Prostate gland (tissue), 2 donors: Measurements from ENCODE around the gene RPS6KC1. TPM values are rescaled to one million over a fixed set of nuclear protein-coding genes. Genes with fewer than 3 reads are reported as not detected.

Source experiments
- DNase-seq: peaks from one replicate; pipeline ENCODE4 v3.0.0-alpha.2; 2019; ENCODE audit warnings: low spot score
- H3K27ac ChIP-seq, 2 donors: fragments of 200-600 bp; sonication (generic); 2 replicates each; pipeline ENCODE4 v1.5.1; 2017 to 2019
- H3K27me3 ChIP-seq: fragments of 200-600 bp; sonication (generic); replicated peaks from 2 replicates; pipeline ENCODE4 v1.5.1; 2019; ENCODE audit not compliant: insufficient read depth
- H3K36me3 ChIP-seq, 2 donors: fragments of 200-600 bp; sonication (generic); 1 replicate in 1 of 2; 2 replicates in 1 of 2; pipeline versions ENCODE4 v1.5.1 to v1.8.1; 2017 to 2019
- H3K4me1 ChIP-seq: fragments of 200-600 bp; sonication (generic); replicated peaks from 2 replicates; pipeline ENCODE4 v1.5.1; 2019
- H3K4me3 ChIP-seq, 2 donors: fragments of 200-600 bp; sonication (generic); 2 replicates each; pipeline ENCODE4 v1.5.1; 2017 to 2019
- H3K9me3 ChIP-seq: fragments of 200-600 bp; sonication (generic); 2 replicates; pipeline ENCODE4 v1.5.1; 2017
- CTCF ChIP-seq, 4 experiments: fragments of 200-600 bp in 2 of 4; fragments of 450-650 bp in 2 of 4; sonication (generic) in 2 of 4; IDR thresholded peaks; 1 replicate in 3 of 4; 2 replicates in 1 of 4; pipeline ENCODE4 v1.5.1; 2016 to 2019; ENCODE audit warnings: antibody characterized with exemption in 4 of 4, mild to moderate bottlenecking in 2 of 4, moderate library complexity in 2 of 4
- POLR2A ChIP-seq: fragments of 450-650 bp; IDR thresholded peaks from one replicate; pipeline ENCODE4 v1.6.1; 2016; ENCODE audit warnings: antibody characterized with exemption, mild to moderate bottlenecking
- POLR2AphosphoS5 ChIP-seq: sonication (generic); formaldehyde crosslinking; IDR thresholded peaks from one replicate; pipeline ENCODE4 v1.6.1; 2017; ENCODE audit warnings: antibody characterized with exemption
- WGBS: methylation state at CpG from one replicate; pipeline ENCODE4 v1.1.5; 2018; 5-methylcytosine and 5-hydroxymethylcytosine counted together
- intact Hi-C: fragments of 100-400 bp; cut with DNase I; formaldehyde crosslinking; loops from one replicate; pipeline ENCODE4 v1.14.2; 2022
- total RNA-seq, 2 donors: library from RNA; depleted of rRNA; stranded (reverse); fragments of >200 nt; gene quantifications; one replicate each; pipeline ENCODE4 v1.1.0, GENCODE V29; 2016

The RPS6KC1 gene
- total RNA-seq, 2 donors from 2014 or later, result 32.6 to 35.3 TPM

DNA sequence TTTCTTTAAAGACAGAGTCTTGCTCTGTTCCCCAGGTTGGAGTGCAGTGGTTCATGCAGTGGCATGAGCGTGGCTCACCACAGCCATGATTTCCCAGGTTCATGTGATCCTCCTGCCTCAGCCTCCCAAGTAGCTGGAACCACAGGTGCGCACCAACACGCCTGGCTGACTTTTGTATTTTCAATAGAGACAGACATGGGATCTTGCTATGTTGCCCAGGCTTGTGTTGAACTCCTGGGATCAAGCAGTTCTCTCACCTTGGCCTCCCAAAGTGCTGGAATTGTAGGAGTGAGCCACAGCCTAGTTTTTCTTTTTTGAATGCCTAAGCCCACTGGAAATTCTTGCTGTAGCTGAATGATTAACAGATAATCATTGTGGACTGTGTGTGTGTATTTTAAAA is 113.5 kb downstream of the RPS6KC1 start:
- intact Hi-C loops, result no loop called here
- H3K36me3 ChIP-seq, result no peaks in the 10 kb centered on the region
- 98% methylated on average over 3 of the region's 3 CpGs for WGBS

DNA sequence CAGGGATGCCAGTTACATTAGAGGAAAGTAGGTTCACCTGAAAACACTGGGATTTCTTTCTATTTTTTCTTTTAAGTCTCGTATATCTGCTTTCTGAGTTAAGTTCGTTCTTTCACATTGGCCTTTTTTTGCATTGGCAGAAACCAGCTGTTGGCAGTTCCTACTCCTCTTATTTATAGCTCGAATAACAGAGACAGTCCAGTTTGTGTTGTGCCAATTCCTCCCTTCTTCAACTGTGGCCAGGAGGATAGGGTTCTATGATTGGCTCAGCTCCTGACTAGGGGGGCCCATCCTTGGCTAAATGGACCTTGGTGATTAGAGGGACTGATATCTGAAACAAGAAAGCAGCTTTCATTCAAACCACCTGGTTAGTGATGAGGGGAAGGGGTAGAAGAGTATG is 115.8 kb downstream of the RPS6KC1 start:
- WGBS, result 18% methylated on average over 3 of the region's 3 CpGs
- no peak for DNase-seq
- H3K4me1 ChIP-seq, result no peaks in the 10 kb centered on the region

More for the DNA sequence above, 113.5 kb downstream of the RPS6KC1 start:
- Histone ChIP-seq H3K4me3 (no peak overlapping the region), H3K4me1 (no peaks in the 10 kb centered on the region), H3K27ac (no peak overlapping the region), H3K9me3 (no peaks in the 10 kb centered on the region), H3K27me3 (no peaks in the 10 kb centered on the region)
- TF ChIP-seq POLR2A (no peak), CTCF (IDR thresholded peaks at IDR 0.05) (no peak), POLR2AphosphoS5 (no peak)
- no peak for DNase-seq

GRCh38 chr1:213171711-213172110 is 120.7 kb downstream of the RPS6KC1 start:
- intact Hi-C loops, result no loop called here
- H3K9me3 ChIP-seq, result no peaks in the 10 kb centered on the region
- H3K27me3 ChIP-seq, result no peaks in the 10 kb centered on the region
- H3K4me3 ChIP-seq, result no peak overlapping the region
- no peaks in the 10 kb centered on the region for H3K36me3 ChIP-seq
- H3K4me1 ChIP-seq, result no peaks in the 10 kb centered on the region
- no peak for TF ChIP-seq POLR2A
- no peak for TF ChIP-seq CTCF (IDR thresholded peaks at IDR 0.05)
- no peak for TF ChIP-seq POLR2AphosphoS5
- H3K27ac ChIP-seq, result no peak overlapping the region
- 97% methylated on average over 5 of the region's 5 CpGs for WGBS
- no peak for DNase-seq

More for the DNA sequence above, 115.8 kb downstream of the RPS6KC1 start:
- Histone ChIP-seq H3K36me3 (no peaks in the 10 kb centered on the region), H3K4me3 (no peak overlapping the region), H3K9me3 (no peaks in the 10 kb centered on the region), H3K27ac (no peak overlapping the region), H3K27me3 (no peaks in the 10 kb centered on the region)
- intact Hi-C loops, result no loop called here
- no peak for TF ChIP-seq POLR2AphosphoS5
- TF ChIP-seq CTCF (IDR thresholded peaks at IDR 0.05), result no peak
- no peak for TF ChIP-seq POLR2A

GRCh38 chr1:213176341-213176740 is 125.3 kb downstream of the RPS6KC1 start:
- Histone ChIP-seq H3K27ac (no peak overlapping the region), H3K36me3 (no peaks in the 10 kb centered on the region), H3K9me3 (no peaks in the 10 kb centered on the region), H3K4me3 (no peak overlapping the region), H3K27me3 (no peaks in the 10 kb centered on the region), H3K4me1 (no peaks in the 10 kb centered on the region)
- TF ChIP-seq CTCF (IDR thresholded peaks at IDR 0.05) (no peak), POLR2AphosphoS5 (no peak), POLR2A (no peak)
- WGBS, result 80% methylated on average over 3 of the region's 3 CpGs
- intact Hi-C loops, result no loop called here
- no peak for DNase-seq

- Histone ChIP-seq H3K27ac (no peak overlapping the region), H3K27me3 (no peaks in the 10 kb centered on the region), H3K36me3 (no peaks in the 10 kb centered on the region), H3K4me3 (no peak overlapping the region), H3K4me1 (no peaks in the 10 kb centered on the region), H3K9me3 (no peaks in the 10 kb centered on the region)
- WGBS, result 80% methylated on average over 2 of the region's 2 CpGs
- DNase-seq, result no peak
- intact Hi-C loops, result no loop called here
- TF ChIP-seq POLR2A (no peak), CTCF (IDR thresholded peaks at IDR 0.05) (no peak), POLR2AphosphoS5 (no peak)
Observed at GRCh38 chr1:213179784-213180183, 128.7 kb downstream of the RPS6KC1 start.
